GM10266 (cell line): ENCODE measurements around the gene DNAJB4.

ENCODE experiments used
- DNase-seq: peaks from one replicate; pipeline ENCODE4 v3.0.0; 2012; ENCODE audit errors: extremely low spot score
- TF ChIP-seq, protein P1 (sequence below): IDR thresholded peaks from 2 replicates; pipeline ENCODE4 v1.5.1; 2012; ENCODE audit warnings: mild to moderate bottlenecking, low read depth; ENCODE audit not compliant: control insufficient read depth, insufficient read depth; ENCODE audit errors: missing control alignments

DNAJB4 gene

DNA sequence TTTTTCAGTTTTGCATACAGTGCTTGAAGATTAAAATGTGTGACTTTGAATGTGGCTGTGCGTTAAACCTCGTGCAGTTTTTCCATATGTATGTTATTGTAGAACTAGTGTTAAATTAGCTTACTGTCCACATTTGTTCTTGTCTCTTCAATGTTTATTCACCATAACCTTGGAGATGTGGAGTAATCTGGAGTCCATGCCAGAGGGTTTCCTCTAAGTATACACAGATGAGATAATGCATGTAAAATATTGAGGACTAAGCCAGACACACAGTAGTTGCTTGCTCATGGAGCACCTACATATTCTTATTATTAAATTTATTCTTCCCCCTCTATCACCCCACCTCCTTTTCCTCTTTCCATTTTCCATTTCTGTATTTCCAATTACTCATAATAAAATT lies 33.3 kb downstream of the DNAJB4 start:
- TF ChIP-seq, protein P1, sequence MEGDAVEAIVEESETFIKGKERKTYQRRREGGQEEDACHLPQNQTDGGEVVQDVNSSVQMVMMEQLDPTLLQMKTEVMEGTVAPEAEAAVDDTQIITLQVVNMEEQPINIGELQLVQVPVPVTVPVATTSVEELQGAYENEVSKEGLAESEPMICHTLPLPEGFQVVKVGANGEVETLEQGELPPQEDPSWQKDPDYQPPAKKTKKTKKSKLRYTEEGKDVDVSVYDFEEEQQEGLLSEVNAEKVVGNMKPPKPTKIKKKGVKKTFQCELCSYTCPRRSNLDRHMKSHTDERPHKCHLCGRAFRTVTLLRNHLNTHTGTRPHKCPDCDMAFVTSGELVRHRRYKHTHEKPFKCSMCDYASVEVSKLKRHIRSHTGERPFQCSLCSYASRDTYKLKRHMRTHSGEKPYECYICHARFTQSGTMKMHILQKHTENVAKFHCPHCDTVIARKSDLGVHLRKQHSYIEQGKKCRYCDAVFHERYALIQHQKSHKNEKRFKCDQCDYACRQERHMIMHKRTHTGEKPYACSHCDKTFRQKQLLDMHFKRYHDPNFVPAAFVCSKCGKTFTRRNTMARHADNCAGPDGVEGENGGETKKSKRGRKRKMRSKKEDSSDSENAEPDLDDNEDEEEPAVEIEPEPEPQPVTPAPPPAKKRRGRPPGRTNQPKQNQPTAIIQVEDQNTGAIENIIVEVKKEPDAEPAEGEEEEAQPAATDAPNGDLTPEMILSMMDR, result no peak
- no peak for DNase-seq

DNA sequence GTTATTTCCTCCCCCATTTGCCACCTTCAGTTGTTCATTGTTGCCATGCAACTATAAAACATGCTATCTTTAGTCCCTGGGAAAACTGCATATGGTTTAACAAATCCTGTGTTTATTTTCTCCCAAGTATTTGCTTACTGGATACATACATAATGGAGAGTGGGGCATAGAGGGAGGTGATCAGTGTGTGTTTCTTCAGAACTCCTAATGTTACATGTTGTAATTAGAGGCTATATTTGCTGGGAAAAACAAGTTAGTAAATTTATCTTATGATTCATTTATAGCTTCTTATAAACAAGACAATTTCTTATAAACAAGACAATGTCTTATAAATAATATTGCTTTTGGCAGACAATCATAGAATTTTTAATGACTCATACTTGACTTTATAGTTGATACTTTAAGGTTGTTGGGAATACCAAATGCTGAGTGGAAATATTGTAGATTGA lies 33.8 kb downstream of the DNAJB4 start:
- TF ChIP-seq, protein P1, result no peak

DNA sequence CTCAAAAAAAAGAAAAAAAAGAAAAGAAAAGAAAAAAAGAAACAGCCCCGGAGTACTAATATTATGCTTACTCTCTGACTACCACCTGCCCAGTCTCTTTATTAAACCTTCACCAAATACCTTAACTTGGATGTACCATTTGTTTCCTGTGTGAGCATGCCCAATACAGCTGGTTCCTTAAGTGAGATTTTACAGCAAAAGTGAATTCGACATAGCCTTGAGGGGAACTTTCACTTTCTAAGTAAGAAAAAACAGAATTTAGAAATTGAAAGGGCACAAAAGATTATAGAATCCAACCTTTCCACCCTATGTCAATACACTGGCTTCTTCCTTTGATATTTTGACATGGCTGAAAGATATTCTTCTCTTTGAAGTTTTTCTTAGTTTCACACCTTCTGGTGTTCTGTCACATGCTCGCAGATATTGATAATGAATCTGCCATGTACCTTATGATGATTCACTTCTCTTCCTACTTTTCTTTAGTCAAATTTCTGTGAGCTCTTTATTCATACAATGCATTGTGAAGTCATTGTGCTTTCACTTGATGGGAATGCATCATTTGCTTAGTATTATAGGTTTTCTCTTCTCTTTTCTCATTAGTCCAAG lies 35.8 kb downstream of the DNAJB4 start:
- TF ChIP-seq, protein P1, result no peak
- DNase-seq, result no peak

More for the DNA sequence above, 33.8 kb downstream of the DNAJB4 start:
- DNase-seq, result no peak

DNA sequence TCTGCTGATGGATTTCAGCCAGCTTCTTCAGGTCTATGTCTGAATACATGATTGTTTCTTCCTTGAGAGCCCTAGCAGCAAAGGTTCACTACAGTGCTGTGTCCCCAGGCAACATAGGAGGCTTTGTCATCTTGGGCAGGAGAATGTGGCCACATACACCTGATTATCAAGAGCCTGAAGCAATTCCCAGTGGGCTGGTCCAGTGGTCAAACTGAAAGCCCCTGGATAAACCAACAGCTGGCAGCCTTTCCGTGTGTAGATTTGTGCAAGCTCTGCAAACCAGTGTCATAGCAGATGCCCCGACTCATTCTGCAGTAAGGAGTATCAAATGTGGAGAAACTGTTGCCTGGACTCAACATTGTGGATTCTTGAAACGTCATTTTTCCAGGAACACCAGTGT lies 38.7 kb downstream of the DNAJB4 start:
- TF ChIP-seq, protein P1, result no peak

DNA sequence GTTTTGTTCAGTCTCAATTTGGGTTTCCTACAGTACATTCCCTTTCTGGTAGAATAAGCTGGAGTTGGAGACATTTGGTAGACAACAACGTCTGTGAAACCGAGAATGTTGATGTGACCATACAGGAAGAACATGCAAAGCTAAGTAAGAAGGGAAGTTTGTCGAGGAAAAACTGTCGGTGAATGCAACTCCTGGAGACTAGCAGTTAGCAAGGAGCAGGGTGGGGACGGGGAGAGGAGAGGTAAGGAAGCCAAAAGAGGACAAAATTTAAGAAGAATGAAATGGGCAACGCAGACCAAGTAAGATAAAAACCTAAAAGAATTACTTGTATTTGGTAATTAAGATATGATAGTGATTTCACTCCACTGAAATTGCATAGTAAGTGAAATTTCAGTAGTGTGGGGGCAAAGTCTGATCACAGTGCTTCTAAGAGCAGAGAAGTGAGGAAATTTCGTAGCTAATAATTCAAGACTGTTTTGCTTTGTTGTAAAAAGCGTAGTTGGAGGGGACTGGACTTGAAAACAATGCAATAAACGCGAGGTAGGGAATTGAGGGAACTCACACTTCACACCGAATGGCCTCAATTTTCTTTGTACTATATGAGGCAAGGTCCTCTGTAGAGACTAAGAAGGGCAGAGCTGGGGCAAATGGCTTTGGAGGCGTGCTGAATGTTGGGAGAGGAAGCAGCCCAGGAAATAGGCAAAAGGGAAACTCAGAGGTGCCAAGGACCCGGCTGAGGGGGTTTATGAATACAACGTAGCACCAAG lies 40.2 kb downstream of the DNAJB4 start:
- TF ChIP-seq, protein P1, result no peak

More for the DNA sequence above, 38.7 kb downstream of the DNAJB4 start:
- no peak for DNase-seq

DNA sequence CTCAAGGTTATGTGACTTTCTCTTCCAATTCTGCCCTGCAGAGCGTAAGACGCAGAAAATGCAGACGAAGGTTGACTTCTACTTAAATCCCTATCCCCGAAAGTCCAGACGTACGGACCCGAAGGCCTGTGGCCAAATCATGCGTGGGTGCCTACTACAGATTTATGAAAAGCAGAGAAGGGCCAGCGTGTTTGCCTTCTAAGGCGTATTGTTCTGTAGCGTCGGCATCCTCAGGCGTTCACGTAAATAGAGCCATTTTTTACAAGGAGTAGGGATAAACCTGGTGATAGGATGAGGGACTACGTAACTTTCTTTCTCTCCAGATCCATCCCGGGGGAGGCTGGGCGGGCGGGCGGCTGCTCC lies 40.8 kb downstream of the DNAJB4 start:
- no peak for DNase-seq
- TF ChIP-seq, protein P1, result no peak

More for the DNA sequence above, 40.2 kb downstream of the DNAJB4 start:
- no peak for DNase-seq
